Mesendoderm (in vitro differentiated cells): ENCODE measurements around the gene ECEL1.
A peak's percentile ranks its signal among the peaks of the same experiment; 100 is the strongest.

Experiments used
- DNase-seq: peaks from one replicate; pipeline ENCODE4 v3.0.0; 2013
- H2AK5ac ChIP-seq: 2 replicates; pipeline ENCODE4 v1.6.1; 2013; ENCODE audit warnings: low read length, inconsistent platforms
- H2BK120ac ChIP-seq: 2 replicates; pipeline ENCODE4 v1.6.1; 2013; ENCODE audit warnings: low read depth, mild to moderate bottlenecking, low read length, moderate library complexity, mixed read lengths
- H2BK15ac ChIP-seq: replicated peaks from 2 replicates; pipeline ENCODE4 v1.6.1; 2013; ENCODE audit warnings: low read depth, mild to moderate bottlenecking, moderate library complexity
- H2BK5ac ChIP-seq: 2 replicates; pipeline ENCODE4 v1.6.1; 2013; ENCODE audit warnings: low read length, inconsistent platforms
- H3K18ac ChIP-seq: 2 replicates; pipeline ENCODE4 v1.6.1; 2013; ENCODE audit warnings: mild to moderate bottlenecking, low read length, mixed read lengths
- H3K23ac ChIP-seq: one replicate; pipeline ENCODE4 v1.6.1; 2013; ENCODE audit warnings: low read length
- H3K27ac ChIP-seq: 2 replicates; pipeline ENCODE4 v1.5.1; 2013; ENCODE audit warnings: low read depth, mild to moderate bottlenecking, inconsistent platforms, low read length, moderate library complexity
- H3K27me3 ChIP-seq: 2 replicates; pipeline ENCODE4 v1.6.1; 2013; ENCODE audit warnings: low read length, control low read depth, mild to moderate bottlenecking, inconsistent platforms; ENCODE audit not compliant: insufficient read depth, poor library complexity
- H3K36me3 ChIP-seq: 2 replicates; pipeline ENCODE4 v1.6.1; 2013; ENCODE audit warnings: low read length, inconsistent platforms; ENCODE audit not compliant: control insufficient read depth, insufficient read depth
- H3K4ac ChIP-seq: one replicate; pipeline ENCODE4 v1.6.1; 2013; ENCODE audit warnings: low read depth, mild to moderate bottlenecking, low read length, moderate library complexity
- H3K4me1 ChIP-seq: 2 replicates; pipeline ENCODE4 v1.6.1; 2013; ENCODE audit warnings: low read depth, low read length, inconsistent platforms; ENCODE audit not compliant: control insufficient read depth
- H3K4me2 ChIP-seq: 2 replicates; pipeline ENCODE4 v1.6.1; 2013; ENCODE audit warnings: low read length
- H3K4me3 ChIP-seq: 2 replicates; pipeline ENCODE4 v1.5.1; 2013; ENCODE audit warnings: mild to moderate bottlenecking, low read length
- H3K56ac ChIP-seq: one replicate; pipeline ENCODE4 v1.6.1; 2013; ENCODE audit warnings: low read length
- H3K79me1 ChIP-seq: 2 replicates; pipeline ENCODE4 v1.6.1; 2013; ENCODE audit warnings: low read length, inconsistent platforms
- H3K79me2 ChIP-seq: 2 replicates; pipeline ENCODE4 v1.6.1; 2013; ENCODE audit warnings: mild to moderate bottlenecking, low read length; ENCODE audit not compliant: control insufficient read depth, insufficient read depth
- H3K9ac ChIP-seq: 2 replicates; pipeline ENCODE4 v1.6.1; 2013; ENCODE audit warnings: low read length, inconsistent platforms
- H4K5ac ChIP-seq: one replicate; pipeline ENCODE4 v1.6.1; 2013; ENCODE audit warnings: low read length
- H4K8ac ChIP-seq: one replicate; pipeline ENCODE4 v1.6.1; 2013; ENCODE audit warnings: low read depth, mild to moderate bottlenecking, control low read depth, low read length, moderate library complexity
- WGBS: extraction: QIAGEN DNeasy Blood & Tissue Kit; methylation state at CpG from one replicate; pipeline ENCODE4 v1.1.7; 2013; ENCODE audit warnings: low lambda C conversion rate, missing lambda C conversion rate; ENCODE audit not compliant: insufficient coverage; ENCODE audit errors: extremely low coverage; 5-methylcytosine and 5-hydroxymethylcytosine counted together

Gene ECEL1

DNA sequence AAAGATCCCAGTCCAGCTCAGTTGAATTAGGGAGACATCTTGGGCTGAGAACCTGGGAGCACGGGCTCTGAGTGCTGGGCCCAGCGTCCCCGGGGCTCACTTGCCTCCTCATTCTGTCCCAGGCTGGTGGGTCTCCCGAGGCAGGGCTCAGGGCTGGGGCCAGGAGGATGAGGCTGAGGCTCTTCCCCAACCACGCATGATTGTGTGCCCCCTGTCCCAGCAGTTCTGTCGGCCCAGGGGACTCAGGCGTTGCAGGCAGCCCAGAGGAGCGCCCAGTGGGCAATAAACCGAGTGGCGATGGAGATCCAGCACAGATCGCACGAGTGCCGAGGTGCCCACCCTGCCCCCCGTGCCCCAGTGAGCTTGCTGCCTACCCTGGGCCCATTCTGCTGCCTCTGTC, 33.5 kb upstream of the ECEL1 start:
- H4K5ac ChIP-seq, result no peak overlapping the region
- H3K4me3 ChIP-seq, result no peak overlapping the region
- H3K18ac ChIP-seq, result no peak overlapping the region
- H2BK120ac ChIP-seq, result no peak overlapping the region
- no peak overlapping the region for H2AK5ac ChIP-seq
- H4K8ac ChIP-seq, result no peak overlapping the region
- no peak overlapping the region for H3K56ac ChIP-seq
- no peaks in the 10 kb centered on the region for H3K4me1 ChIP-seq
- no peak overlapping the region for H3K23ac ChIP-seq
- peaks cover 17% of the 10 kb centered on the region for H3K27me3 ChIP-seq
- no peak for DNase-seq
- H3K36me3 ChIP-seq, result no peaks in the 10 kb centered on the region
- no peaks in the 10 kb centered on the region for H3K79me1 ChIP-seq
- no peak overlapping the region for H2BK5ac ChIP-seq
- no peaks in the 10 kb centered on the region for H3K79me2 ChIP-seq
- no CpG with 5 or more reads among the region's 14 CpGs for WGBS
- H2BK15ac ChIP-seq, result no peak overlapping the region
- no peak overlapping the region for H3K9ac ChIP-seq
- no peak overlapping the region for H3K4me2 ChIP-seq
- no peak overlapping the region for H3K4ac ChIP-seq
- no peak overlapping the region for H3K27ac ChIP-seq

DNA sequence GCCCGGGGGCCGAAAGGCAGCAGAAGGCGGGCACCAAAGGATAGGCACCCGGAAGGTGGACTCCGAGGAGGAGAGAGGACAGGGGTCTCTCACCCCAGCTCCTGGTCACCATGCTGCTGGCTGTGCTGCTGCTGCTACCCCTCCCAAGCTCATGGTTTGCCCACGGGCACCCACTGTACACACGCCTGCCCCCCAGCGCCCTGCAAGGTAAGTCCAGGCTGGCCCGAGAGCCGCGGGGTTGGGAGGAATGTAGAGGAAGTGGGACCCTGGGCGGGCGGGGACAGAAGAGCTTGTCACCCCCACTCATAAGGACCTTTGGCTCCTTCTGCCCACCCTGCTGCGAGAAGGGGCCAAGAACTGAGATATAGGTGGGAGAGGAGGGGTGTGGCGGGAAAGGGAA, 32.9 kb upstream of the ECEL1 start:
- Histone ChIP-seq H3K27ac (no peak overlapping the region), H3K18ac (no peak overlapping the region), H3K27me3 (peaks cover 17% of the 10 kb centered on the region), H2BK5ac (no peak overlapping the region), H3K36me3 (no peaks in the 10 kb centered on the region), H3K4me1 (no peaks in the 10 kb centered on the region), H3K23ac (no peak overlapping the region), H4K5ac (no peak overlapping the region), H3K4me3 (no peak overlapping the region), H4K8ac (no peak overlapping the region), H3K79me1 (no peaks in the 10 kb centered on the region), H2BK120ac (no peak overlapping the region), H3K4ac (no peak overlapping the region), H3K79me2 (no peaks in the 10 kb centered on the region), H3K56ac (no peak overlapping the region), H3K9ac (no peak overlapping the region), H3K4me2 (no peak overlapping the region), H2BK15ac (no peak overlapping the region), H2AK5ac (no peak overlapping the region)
- no CpG with 5 or more reads among the region's 15 CpGs for WGBS
- no peak for DNase-seq

DNA sequence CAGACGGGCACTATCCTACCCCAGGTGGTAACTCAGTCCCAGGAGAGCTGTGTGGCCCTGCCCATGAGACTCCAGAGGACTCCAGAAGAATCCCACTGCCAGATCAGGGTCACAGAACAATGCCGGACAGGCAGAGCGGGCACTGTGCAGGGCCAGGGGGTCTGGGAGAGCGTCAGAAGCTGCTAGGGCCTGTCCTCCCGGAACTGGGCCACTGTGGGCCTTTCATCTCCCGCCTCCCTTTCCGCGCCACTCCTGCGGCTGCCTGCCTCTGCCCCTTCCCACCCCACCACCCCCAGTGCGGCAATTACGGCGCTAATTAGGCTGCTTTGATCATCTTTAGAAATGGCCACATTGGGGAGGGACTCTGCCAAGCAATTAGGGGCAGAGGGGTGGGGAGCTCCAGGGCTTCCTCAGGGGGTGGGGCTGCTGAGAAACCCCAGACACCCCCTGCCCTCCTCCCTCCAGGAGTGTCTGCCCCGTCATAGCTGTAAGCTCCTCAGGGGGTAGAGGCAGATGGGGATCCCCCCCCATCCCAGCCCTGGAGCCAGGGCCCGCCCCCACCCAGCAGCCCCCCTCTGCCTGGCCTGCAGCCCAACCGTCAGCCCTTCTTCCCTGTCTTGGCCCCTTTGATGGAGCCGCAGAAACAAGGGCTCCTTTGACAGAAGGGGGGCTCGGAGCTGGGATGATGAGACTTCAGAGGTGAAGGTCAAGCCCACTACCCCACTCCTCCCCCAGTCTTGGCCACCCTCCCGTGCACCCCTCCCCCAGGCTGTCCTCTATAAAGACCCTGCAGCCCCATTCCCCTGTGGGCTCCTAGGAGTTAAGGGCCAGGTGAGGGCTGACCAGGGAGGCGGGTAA, 32.2 kb upstream of the ECEL1 start, which contains the start of gene PRSS56:
PRSS56 (plus strand) TSS at position 808 of the 858 bp plus-strand sequence. CDS start 211 bp downstream, outside the sequence.
- Histone ChIP-seq H3K27me3 (peaks cover 17% of the 10 kb centered on the region), H3K4me1 (no peaks in the 10 kb centered on the region), H3K79me2 (no peaks in the 10 kb centered on the region), H3K56ac (no peak within 1 kb of the TSS), H3K18ac (no peak within 1 kb of the TSS), H4K8ac (no peak within 1 kb of the TSS), H3K36me3 (no peaks in the 10 kb centered on the region), H3K79me1 (no peaks in the 10 kb centered on the region), H3K4me2 (no peak within 1 kb of the TSS), H2BK5ac (no peak within 1 kb of the TSS), H3K4me3 (no peak within 1 kb of the TSS), H3K9ac (no peak within 1 kb of the TSS), H3K23ac (no peak within 1 kb of the TSS), H2AK5ac (no peak within 1 kb of the TSS), H2BK120ac (no peak within 1 kb of the TSS), H3K27ac (no peak within 1 kb of the TSS), H3K4ac (no peak within 1 kb of the TSS), H4K5ac (no peak within 1 kb of the TSS), H2BK15ac (no peak within 1 kb of the TSS)
- DNase-seq, result no peak
- WGBS, result no CpG with 5 or more reads among the region's 19 CpGs

- Histone ChIP-seq H2BK120ac (no peak overlapping the region), H3K36me3 (no peaks in the 10 kb centered on the region), H3K79me2 (no peaks in the 10 kb centered on the region), H2AK5ac (no peak overlapping the region), H3K4me3 (no peak overlapping the region), H3K79me1 (no peaks in the 10 kb centered on the region), H3K4me1 (no peaks in the 10 kb centered on the region), H3K4ac (no peak overlapping the region), H3K56ac (no peak overlapping the region), H2BK15ac (no peak overlapping the region), H4K8ac (no peak overlapping the region), H2BK5ac (no peak overlapping the region), H4K5ac (no peak overlapping the region), H3K9ac (no peak overlapping the region), H3K27ac (no peak overlapping the region), H3K23ac (no peak overlapping the region), H3K18ac (no peak overlapping the region), H3K4me2 (no peak overlapping the region), H3K27me3 (peaks cover 16% of the 10 kb centered on the region)
- DNase-seq, result peak; percentile 44
- no CpG with 5 or more reads among the region's 6 CpGs for WGBS
Measured at GRCh38 chr2:232518844-232519243, 31.2 kb upstream of the ECEL1 start.

DNA sequence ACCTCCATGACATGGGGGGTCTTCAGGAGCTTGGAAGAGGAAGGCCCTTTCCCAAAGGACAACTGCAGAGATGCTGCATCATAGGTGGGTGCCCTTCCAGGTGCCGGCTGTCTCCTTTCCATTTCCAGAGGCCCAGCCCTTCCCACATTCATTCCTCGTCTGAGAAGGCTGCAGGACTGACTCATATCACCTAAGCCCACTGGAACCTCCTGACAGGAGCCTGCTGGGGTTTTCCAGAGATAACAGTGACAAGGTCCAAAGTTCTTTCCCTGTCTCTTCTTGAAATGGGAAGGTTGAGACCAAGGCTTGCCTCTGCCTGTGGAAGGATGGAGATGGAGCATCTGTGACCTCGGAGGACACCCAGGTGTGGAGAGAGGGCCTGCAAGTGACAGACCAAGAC, 28.9 kb upstream of the ECEL1 start:
- Histone ChIP-seq H3K36me3 (no peaks in the 10 kb centered on the region), H4K5ac (no peak overlapping the region), H2BK15ac (no peak overlapping the region), H3K4ac (no peak overlapping the region), H3K9ac (no peak overlapping the region), H3K23ac (no peak overlapping the region), H3K56ac (no peak overlapping the region), H3K27me3 (no peaks in the 10 kb centered on the region), H4K8ac (no peak overlapping the region), H2BK120ac (no peak overlapping the region), H3K4me1 (no peaks in the 10 kb centered on the region), H3K18ac (no peak overlapping the region), H3K4me2 (no peak overlapping the region), H3K79me1 (no peaks in the 10 kb centered on the region), H2BK5ac (no peak overlapping the region), H2AK5ac (no peak overlapping the region), H3K4me3 (no peak overlapping the region), H3K79me2 (no peaks in the 10 kb centered on the region), H3K27ac (no peak overlapping the region)
- WGBS, result no CpG with 5 or more reads among the region's 3 CpGs
- no peak for DNase-seq

DNA sequence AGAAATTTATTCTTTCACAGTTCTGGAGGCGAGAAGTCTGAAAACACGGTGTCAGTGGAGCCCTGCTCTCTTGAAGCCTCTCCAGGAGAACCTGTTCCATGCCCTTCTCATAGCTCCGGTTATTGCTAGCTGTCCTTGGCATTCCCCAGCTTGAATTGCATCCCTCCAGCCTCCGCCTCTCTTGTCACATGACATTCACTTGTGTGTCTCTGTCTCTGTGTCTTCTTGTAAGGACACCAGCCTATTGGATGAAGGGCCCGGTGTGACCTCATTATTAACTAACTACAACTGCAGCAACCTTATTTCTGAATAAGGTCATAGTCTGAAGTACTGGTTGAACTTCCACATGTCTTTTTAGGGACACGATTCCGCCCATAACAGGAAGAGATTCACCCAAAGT, 28.0 kb upstream of the ECEL1 start:
- Histone ChIP-seq H4K8ac (no peak overlapping the region), H3K23ac (no peak overlapping the region), H3K27me3 (no peaks in the 10 kb centered on the region), H3K36me3 (no peaks in the 10 kb centered on the region), H3K4me3 (no peak overlapping the region), H4K5ac (no peak overlapping the region), H3K9ac (no peak overlapping the region), H2BK15ac (no peak overlapping the region), H2AK5ac (no peak overlapping the region), H3K27ac (no peak overlapping the region), H3K4ac (no peak overlapping the region), H3K4me1 (no peaks in the 10 kb centered on the region), H3K4me2 (no peak overlapping the region), H3K79me2 (no peaks in the 10 kb centered on the region), H3K56ac (no peak overlapping the region), H2BK120ac (no peak overlapping the region), H2BK5ac (no peak overlapping the region), H3K18ac (no peak overlapping the region), H3K79me1 (no peaks in the 10 kb centered on the region)
- no peak for DNase-seq
- WGBS, result no CpG with 5 or more reads among the region's 7 CpGs
